WTC11 (cell line): ENCODE results near the gene AEBP2. TPM values are rescaled to one million over a fixed set of nuclear protein-coding genes. Genes with fewer than 3 reads are reported as not detected.

Experiments used
- ATAC-seq: fragments of 200-7000 bp; cut with Tn5 transposase; 2 replicates; pipeline ENCODE4 v1.10.0; 2021; ENCODE audit warnings: mild to moderate bottlenecking, moderate library complexity
- CTCF ChIA-PET: fragments of 300-600 bp; sonication (Branson Sonifier 250); formaldehyde crosslinking; loops from one replicate; lab custom pipeline; 2021; ENCODE audit warnings: antibody characterized with exemption; lab: Charles Lee
- POLR2A ChIA-PET: fragments of 350-600 bp; sonication (Branson Sonifier 250); formaldehyde crosslinking; loops from one replicate; lab custom pipeline; 2021; ENCODE audit warnings: antibody characterized with exemption; lab: Charles Lee
- DNase-seq: peaks from one replicate; pipeline ENCODE4 v3.0.0; 2021; ENCODE audit warnings: low spot score
- H3K27ac Mint-ChIP-seq: 2 replicates; pipeline ENCODE4 v1.8.0; 2021; ENCODE audit warnings: mixed read lengths
- H3K27me3 Mint-ChIP-seq: 2 replicates; pipeline ENCODE4 v1.8.0; 2021; ENCODE audit warnings: low read depth, mild to moderate bottlenecking, moderate library complexity, mixed read lengths
- H3K36me3 Mint-ChIP-seq: 2 replicates; pipeline ENCODE4 v1.8.0; 2021; ENCODE audit warnings: mixed read lengths
- H3K4me1 Mint-ChIP-seq: 2 replicates; pipeline ENCODE4 v1.8.0; 2022; ENCODE audit warnings: mixed read lengths
- H3K4me3 Mint-ChIP-seq: 2 replicates; pipeline ENCODE4 v1.8.0; 2021; ENCODE audit warnings: mild to moderate bottlenecking, moderate library complexity, mixed read lengths
- H3K9me3 Mint-ChIP-seq: 2 replicates; pipeline ENCODE4 v1.8.0; 2021; ENCODE audit warnings: mixed read lengths
- FOXK1 ChIP-seq: sonication (generic); formaldehyde crosslinking; IDR thresholded peaks from 2 replicates; pipeline ENCODE4 v1.8.0; 2022; ENCODE audit warnings: mild to moderate bottlenecking, moderate library complexity, missing genetic modification reagents
- GRHL2 ChIP-seq: fragments of 250-450 bp; sonication (Bioruptor Pico); IDR thresholded peaks from 2 replicates; pipeline ENCODE4 v1.8.0; 2022; ENCODE audit warnings: mild to moderate bottlenecking, moderate library complexity; ENCODE audit not compliant: insufficient replicate concordance, severe bottlenecking
- JUN ChIP-seq: sonication (generic); formaldehyde crosslinking; IDR thresholded peaks from 2 replicates; pipeline ENCODE4 v1.8.0; 2023; ENCODE audit warnings: mild to moderate bottlenecking, missing genetic modification reagents
- MYBL2 ChIP-seq: sonication (generic); formaldehyde crosslinking; IDR thresholded peaks from 2 replicates; pipeline ENCODE4 v1.8.1; 2023; ENCODE audit warnings: mild to moderate bottlenecking, moderate library complexity, missing genetic modification reagents
- NFATC4 ChIP-seq: fragments of 250-450 bp; sonication (Bioruptor Pico); IDR thresholded peaks from 2 replicates; pipeline ENCODE4 v1.9.0; 2021; ENCODE audit warnings: mild to moderate bottlenecking
- NR1H2 ChIP-seq: sonication (generic); formaldehyde crosslinking; IDR thresholded peaks from 2 replicates; pipeline ENCODE4 v1.9.0; 2021; ENCODE audit warnings: mild to moderate bottlenecking, moderate library complexity, missing genetic modification reagents
- NR3C1 ChIP-seq: sonication (generic); formaldehyde crosslinking; conservative IDR thresholded peaks from 2 replicates; pipeline ENCODE4 v1.8.1; 2023; ENCODE audit warnings: low read depth, mild to moderate bottlenecking, missing genetic modification reagents
- ZNF317 ChIP-seq: sonication (generic); formaldehyde crosslinking; IDR thresholded peaks from 2 replicates; pipeline ENCODE4 v1.8.1; 2023; ENCODE audit warnings: low read depth, mild to moderate bottlenecking, moderate library complexity, missing genetic modification reagents, borderline replicate concordance
- total RNA-seq: library from RNA; stranded (reverse); gene quantifications from 3 replicates; pipeline ENCODE4 v1.2.3, GENCODE V29; 2021
- TF ChIP-seq, protein P1 (sequence below): sonication (generic); formaldehyde crosslinking; conservative IDR thresholded peaks from 2 replicates; pipeline ENCODE4 v1.8.1; 2023; ENCODE audit warnings: mild to moderate bottlenecking, low read depth, missing genetic modification reagents, moderate library complexity
- TF ChIP-seq, protein P2 (sequence below): sonication (generic); formaldehyde crosslinking; IDR thresholded peaks from 2 replicates; pipeline ENCODE4 v1.8.1; 2022; ENCODE audit warnings: mild to moderate bottlenecking, missing genetic modification reagents, moderate library complexity, borderline replicate concordance
- TF ChIP-seq, protein P3 (sequence below): sonication (generic); formaldehyde crosslinking; IDR thresholded peaks from 2 replicates; pipeline ENCODE4 v1.8.1; 2022; ENCODE audit warnings: mild to moderate bottlenecking, moderate library complexity, missing genetic modification reagents
- TF ChIP-seq, protein P4 (sequence below): fragments of 250-450 bp; sonication (Bioruptor Pico); conservative IDR thresholded peaks from 2 replicates; pipeline ENCODE4 v1.9.0; 2021; ENCODE audit warnings: mild to moderate bottlenecking
- TF ChIP-seq, protein P5 (sequence below): sonication (generic); formaldehyde crosslinking; IDR thresholded peaks from 2 replicates; pipeline ENCODE4 v1.8.1; 2023; ENCODE audit warnings: mild to moderate bottlenecking, missing genetic modification reagents, borderline replicate concordance
- TF ChIP-seq, protein P6 (sequence below): fragments of 200-600 bp; IDR thresholded peaks from 2 replicates; pipeline ENCODE4 v1.8.0; 2022; ENCODE audit warnings: antibody characterized with exemption
- TF ChIP-seq, protein P7 (sequence below): sonication (generic); formaldehyde crosslinking; IDR thresholded peaks from 2 replicates; pipeline ENCODE4 v1.8.0; 2023; ENCODE audit warnings: missing genetic modification reagents

Gene AEBP2
- total RNA-seq, 1 experiment from 2014 or later = 65.9 TPM

DNA sequence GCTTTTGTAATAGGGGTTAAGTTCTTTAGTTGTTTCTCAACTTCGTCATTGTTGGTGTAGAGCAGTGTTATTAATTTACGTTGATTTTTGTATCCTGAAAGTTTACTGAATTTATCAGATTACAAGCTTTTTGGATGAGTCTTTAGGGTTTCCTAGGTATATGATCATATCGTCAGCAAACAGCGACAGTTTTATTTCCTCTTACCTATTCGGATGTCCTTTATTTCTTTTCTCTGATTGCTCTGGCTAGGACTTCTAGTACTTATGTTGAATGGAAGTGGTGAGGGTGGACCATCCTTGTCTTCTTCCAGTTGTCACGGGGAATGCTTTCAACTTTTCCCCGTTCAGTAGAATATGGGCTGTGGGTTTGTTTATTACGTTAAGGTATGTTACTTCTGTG lies 37.8 kb downstream of the AEBP2 start (continued):
- TF ChIP-seq, protein P1, sequence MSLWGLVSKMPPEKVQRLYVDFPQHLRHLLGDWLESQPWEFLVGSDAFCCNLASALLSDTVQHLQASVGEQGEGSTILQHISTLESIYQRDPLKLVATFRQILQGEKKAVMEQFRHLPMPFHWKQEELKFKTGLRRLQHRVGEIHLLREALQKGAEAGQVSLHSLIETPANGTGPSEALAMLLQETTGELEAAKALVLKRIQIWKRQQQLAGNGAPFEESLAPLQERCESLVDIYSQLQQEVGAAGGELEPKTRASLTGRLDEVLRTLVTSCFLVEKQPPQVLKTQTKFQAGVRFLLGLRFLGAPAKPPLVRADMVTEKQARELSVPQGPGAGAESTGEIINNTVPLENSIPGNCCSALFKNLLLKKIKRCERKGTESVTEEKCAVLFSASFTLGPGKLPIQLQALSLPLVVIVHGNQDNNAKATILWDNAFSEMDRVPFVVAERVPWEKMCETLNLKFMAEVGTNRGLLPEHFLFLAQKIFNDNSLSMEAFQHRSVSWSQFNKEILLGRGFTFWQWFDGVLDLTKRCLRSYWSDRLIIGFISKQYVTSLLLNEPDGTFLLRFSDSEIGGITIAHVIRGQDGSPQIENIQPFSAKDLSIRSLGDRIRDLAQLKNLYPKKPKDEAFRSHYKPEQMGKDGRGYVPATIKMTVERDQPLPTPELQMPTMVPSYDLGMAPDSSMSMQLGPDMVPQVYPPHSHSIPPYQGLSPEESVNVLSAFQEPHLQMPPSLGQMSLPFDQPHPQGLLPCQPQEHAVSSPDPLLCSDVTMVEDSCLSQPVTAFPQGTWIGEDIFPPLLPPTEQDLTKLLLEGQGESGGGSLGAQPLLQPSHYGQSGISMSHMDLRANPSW (CRISPR knock-in tag) = no peak
- TF ChIP-seq, protein P2, sequence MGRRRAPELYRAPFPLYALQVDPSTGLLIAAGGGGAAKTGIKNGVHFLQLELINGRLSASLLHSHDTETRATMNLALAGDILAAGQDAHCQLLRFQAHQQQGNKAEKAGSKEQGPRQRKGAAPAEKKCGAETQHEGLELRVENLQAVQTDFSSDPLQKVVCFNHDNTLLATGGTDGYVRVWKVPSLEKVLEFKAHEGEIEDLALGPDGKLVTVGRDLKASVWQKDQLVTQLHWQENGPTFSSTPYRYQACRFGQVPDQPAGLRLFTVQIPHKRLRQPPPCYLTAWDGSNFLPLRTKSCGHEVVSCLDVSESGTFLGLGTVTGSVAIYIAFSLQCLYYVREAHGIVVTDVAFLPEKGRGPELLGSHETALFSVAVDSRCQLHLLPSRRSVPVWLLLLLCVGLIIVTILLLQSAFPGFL (CRISPR knock-in tag) = no peak

DNA sequence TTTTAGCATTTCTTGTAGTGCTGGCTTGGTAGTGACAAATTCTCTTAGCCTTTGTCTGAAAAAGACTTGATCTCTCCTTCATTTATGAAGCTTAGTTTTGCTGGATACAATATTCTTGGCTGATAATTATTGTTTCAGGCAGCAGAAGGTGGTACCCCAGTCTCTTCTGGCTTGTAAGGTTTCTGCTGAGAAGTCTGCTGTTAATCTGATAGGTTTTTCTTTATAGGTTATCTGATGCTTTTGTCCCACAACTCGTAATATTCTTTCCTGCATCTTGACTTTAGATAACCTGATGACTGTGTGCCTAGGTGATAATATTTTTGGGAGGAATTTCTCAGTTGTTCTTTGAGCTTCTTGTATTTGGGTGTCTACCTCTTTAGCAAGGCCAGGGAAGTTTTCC lies 41.2 kb downstream of the AEBP2 start:
- Mint-ChIP-seq H3K4me3 (no peak overlapping the region), H3K36me3 (peaks cover 59% of the 10 kb centered on the region)
- CTCF ChIA-PET = interaction anchor here (0.6 kb wide), 1 partner anchor 89 kb away, joined by 3 read pairs; no protein-coding TSS in a partner anchor

DNA sequence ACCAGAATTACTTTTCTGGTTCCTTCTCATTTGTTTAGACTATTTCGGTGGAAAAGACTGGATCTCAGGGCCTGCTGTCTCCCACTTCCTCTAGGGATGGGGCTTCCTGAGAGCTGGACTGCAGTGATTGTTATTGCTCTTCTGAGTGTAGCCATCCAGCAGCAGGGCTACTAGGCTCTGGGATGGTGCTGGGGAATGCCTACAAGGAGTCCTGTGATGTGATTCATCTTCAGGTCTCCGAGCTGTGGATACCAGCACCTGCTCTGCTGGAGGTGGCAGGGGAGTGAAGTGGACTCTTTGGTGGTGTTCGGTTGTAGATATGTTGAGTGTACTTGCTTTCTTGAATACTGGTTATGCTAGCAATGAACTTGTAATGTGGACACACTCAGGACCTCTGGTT lies 42.7 kb downstream of the AEBP2 start:
- ATAC-seq (peak; percentile 18), DNase-seq (no peak)
- peaks cover 60% of the 10 kb centered on the region for H3K36me3 Mint-ChIP-seq
- peak overlapping the region; percentile 90 for H3K27ac Mint-ChIP-seq
- ChIA-PET POLR2A (no interaction called here), CTCF (no interaction called here)
- H3K9me3 Mint-ChIP-seq = peaks cover 11% of the 10 kb centered on the region; the same call in 1 of the 2 replicates
- TF ChIP-seq NFATC4 (no peak), FOXK1 (CRISPR knock-in tag) (no peak), MYBL2 (CRISPR knock-in tag) (no peak), GRHL2 (CRISPR knock-in tag) (no peak), NR1H2 (CRISPR knock-in tag) (no peak), JUN (CRISPR knock-in tag) (no peak)
- TF ChIP-seq, protein P3, sequence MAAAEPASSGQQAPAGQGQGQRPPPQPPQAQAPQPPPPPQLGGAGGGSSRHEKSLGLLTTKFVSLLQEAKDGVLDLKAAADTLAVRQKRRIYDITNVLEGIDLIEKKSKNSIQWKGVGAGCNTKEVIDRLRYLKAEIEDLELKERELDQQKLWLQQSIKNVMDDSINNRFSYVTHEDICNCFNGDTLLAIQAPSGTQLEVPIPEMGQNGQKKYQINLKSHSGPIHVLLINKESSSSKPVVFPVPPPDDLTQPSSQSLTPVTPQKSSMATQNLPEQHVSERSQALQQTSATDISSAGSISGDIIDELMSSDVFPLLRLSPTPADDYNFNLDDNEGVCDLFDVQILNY (CRISPR knock-in tag) = no peak
- TF ChIP-seq, protein P4, sequence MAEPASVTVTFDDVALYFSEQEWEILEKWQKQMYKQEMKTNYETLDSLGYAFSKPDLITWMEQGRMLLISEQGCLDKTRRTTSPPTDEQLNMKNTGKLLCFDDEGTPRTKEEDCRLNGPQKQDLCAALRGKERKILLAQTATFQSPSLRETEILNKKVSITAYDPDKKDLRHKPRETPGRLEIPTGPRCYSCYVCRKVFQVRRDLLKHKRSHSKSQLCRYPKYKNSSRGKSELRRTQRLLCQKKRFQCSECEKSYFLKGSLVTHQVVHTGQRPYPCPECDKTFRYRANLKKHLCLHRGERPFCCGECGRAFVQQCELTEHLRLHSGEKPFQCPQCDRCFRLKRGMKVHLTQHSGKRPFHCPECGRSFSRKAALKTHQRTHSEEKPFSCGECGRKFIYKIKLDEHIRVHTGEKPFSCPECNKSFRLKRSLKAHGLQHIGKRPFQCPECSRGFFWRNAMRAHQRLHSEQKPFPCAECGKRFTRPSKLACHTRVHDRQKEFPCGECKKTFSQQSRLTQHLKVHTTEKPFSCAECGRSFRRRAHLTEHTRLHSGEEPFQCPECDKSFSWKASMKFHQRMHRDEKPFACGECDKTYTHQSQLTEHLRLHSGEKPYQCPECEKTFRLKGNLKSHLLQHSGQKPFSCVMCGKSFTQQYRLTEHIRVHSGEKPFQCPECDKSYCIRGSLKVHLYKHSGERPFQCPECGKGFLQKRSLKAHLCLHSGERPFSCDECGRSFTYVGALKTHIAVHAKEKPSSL (CRISPR knock-in tag) = no peak
- TF ChIP-seq, protein P5, sequence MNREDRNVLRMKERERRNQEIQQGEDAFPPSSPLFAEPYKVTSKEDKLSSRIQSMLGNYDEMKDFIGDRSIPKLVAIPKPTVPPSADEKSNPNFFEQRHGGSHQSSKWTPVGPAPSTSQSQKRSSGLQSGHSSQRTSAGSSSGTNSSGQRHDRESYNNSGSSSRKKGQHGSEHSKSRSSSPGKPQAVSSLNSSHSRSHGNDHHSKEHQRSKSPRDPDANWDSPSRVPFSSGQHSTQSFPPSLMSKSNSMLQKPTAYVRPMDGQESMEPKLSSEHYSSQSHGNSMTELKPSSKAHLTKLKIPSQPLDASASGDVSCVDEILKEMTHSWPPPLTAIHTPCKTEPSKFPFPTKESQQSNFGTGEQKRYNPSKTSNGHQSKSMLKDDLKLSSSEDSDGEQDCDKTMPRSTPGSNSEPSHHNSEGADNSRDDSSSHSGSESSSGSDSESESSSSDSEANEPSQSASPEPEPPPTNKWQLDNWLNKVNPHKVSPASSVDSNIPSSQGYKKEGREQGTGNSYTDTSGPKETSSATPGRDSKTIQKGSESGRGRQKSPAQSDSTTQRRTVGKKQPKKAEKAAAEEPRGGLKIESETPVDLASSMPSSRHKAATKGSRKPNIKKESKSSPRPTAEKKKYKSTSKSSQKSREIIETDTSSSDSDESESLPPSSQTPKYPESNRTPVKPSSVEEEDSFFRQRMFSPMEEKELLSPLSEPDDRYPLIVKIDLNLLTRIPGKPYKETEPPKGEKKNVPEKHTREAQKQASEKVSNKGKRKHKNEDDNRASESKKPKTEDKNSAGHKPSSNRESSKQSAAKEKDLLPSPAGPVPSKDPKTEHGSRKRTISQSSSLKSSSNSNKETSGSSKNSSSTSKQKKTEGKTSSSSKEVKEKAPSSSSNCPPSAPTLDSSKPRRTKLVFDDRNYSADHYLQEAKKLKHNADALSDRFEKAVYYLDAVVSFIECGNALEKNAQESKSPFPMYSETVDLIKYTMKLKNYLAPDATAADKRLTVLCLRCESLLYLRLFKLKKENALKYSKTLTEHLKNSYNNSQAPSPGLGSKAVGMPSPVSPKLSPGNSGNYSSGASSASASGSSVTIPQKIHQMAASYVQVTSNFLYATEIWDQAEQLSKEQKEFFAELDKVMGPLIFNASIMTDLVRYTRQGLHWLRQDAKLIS = no peak
- TF ChIP-seq, protein P6, sequence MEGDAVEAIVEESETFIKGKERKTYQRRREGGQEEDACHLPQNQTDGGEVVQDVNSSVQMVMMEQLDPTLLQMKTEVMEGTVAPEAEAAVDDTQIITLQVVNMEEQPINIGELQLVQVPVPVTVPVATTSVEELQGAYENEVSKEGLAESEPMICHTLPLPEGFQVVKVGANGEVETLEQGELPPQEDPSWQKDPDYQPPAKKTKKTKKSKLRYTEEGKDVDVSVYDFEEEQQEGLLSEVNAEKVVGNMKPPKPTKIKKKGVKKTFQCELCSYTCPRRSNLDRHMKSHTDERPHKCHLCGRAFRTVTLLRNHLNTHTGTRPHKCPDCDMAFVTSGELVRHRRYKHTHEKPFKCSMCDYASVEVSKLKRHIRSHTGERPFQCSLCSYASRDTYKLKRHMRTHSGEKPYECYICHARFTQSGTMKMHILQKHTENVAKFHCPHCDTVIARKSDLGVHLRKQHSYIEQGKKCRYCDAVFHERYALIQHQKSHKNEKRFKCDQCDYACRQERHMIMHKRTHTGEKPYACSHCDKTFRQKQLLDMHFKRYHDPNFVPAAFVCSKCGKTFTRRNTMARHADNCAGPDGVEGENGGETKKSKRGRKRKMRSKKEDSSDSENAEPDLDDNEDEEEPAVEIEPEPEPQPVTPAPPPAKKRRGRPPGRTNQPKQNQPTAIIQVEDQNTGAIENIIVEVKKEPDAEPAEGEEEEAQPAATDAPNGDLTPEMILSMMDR = no peak
- TF ChIP-seq, protein P7, sequence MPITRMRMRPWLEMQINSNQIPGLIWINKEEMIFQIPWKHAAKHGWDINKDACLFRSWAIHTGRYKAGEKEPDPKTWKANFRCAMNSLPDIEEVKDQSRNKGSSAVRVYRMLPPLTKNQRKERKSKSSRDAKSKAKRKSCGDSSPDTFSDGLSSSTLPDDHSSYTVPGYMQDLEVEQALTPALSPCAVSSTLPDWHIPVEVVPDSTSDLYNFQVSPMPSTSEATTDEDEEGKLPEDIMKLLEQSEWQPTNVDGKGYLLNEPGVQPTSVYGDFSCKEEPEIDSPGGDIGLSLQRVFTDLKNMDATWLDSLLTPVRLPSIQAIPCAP = no peak
- peaks cover 46% of the 10 kb centered on the region for H3K4me1 Mint-ChIP-seq
- H3K27me3 Mint-ChIP-seq = no peaks in the 10 kb centered on the region
- H3K4me3 Mint-ChIP-seq = no peak overlapping the region

More for the DNA sequence above, 41.2 kb downstream of the AEBP2 start:
- no peak for ATAC-seq
- POLR2A ChIA-PET = interaction anchor here (0.7 kb wide), 1 partner anchor 63 kb away, joined by 4 read pairs; no protein-coding TSS in a partner anchor
- Mint-ChIP-seq H3K4me1 (peaks cover 53% of the 10 kb centered on the region), H3K27ac (peak overlapping the region; percentile 61; the same call in 1 of the 2 replicates), H3K27me3 (no peaks in the 10 kb centered on the region), H3K9me3 (peaks cover 11% of the 10 kb centered on the region; the same call in 1 of the 2 replicates)
- TF ChIP-seq ZNF317 (CRISPR knock-in tag) (0 out of 2 replicates have a peak, but pooled peaks have one; percentile 54), NR3C1 (CRISPR knock-in tag) (no peak)
- DNase-seq = no peak
